RWPE2 (cell line): ENCODE measurements around the gene LRRC8B.

Experiments used
- ATAC-seq: fragments of 200-7000 bp; cut with Tn5 transposase; 3 replicates; pipeline ENCODE4 v1.9.1; 2021; ENCODE audit warnings: low read depth
- DNase-seq: peaks from one replicate; pipeline ENCODE4 v3.0.0-alpha.2; 2020; ENCODE audit warnings: low spot score
- H3K27ac ChIP-seq: fragments of 450-650 bp; 2 replicates; pipeline ENCODE4 v1.5.1; 2017; ENCODE audit warnings: mild to moderate bottlenecking; ENCODE audit not compliant: poor library complexity, severe bottlenecking
- H3K27me3 ChIP-seq: fragments of 250-450 bp; sonication (Bioruptor Pico); 2 replicates; pipeline ENCODE4 v1.5.1; 2021; ENCODE audit warnings: mild to moderate bottlenecking, moderate library complexity; ENCODE audit not compliant: insufficient read depth, poor library complexity, severe bottlenecking
- H3K36me3 ChIP-seq: fragments of 250-450 bp; sonication (Bioruptor Pico); 2 replicates; pipeline ENCODE4 v1.5.1; 2020; ENCODE audit warnings: low read depth, mild to moderate bottlenecking, moderate library complexity
- H3K4me1 ChIP-seq: fragments of 250-450 bp; sonication (Bioruptor Pico); 2 replicates; pipeline ENCODE4 v1.5.1; 2021; ENCODE audit warnings: mild to moderate bottlenecking, moderate library complexity; ENCODE audit not compliant: insufficient read depth, poor library complexity, severe bottlenecking
- H3K4me3 ChIP-seq: fragments of 250-450 bp; sonication (Bioruptor Pico); 2 replicates; pipeline ENCODE4 v1.5.1; 2021; ENCODE audit warnings: mild to moderate bottlenecking, moderate library complexity; ENCODE audit not compliant: severe bottlenecking
- H3K9me3 ChIP-seq: fragments of 250-450 bp; sonication (Bioruptor Pico); 2 replicates; pipeline ENCODE4 v1.5.1; 2021; ENCODE audit warnings: mild to moderate bottlenecking, moderate library complexity; ENCODE audit not compliant: severe bottlenecking
- TF ChIP-seq, protein P1 (sequence below): fragments of 450-650 bp; IDR thresholded peaks from one replicate; pipeline ENCODE4 v1.5.1; 2017; ENCODE audit warnings: mild to moderate bottlenecking, moderate library complexity; ENCODE audit not compliant: poor library complexity, severe bottlenecking

Gene LRRC8B

GRCh38 chr1:89546934-89547562, 22.4 kb downstream of the LRRC8B start:
- Histone ChIP-seq H3K4me1 (peaks cover 45% of the 10 kb centered on the region), H3K27ac (peak overlapping the region; percentile 58), H3K4me3 (no peak overlapping the region), H3K9me3 (no peaks in the 10 kb centered on the region), H3K27me3 (no peaks in the 10 kb centered on the region), H3K36me3 (no peaks in the 10 kb centered on the region)
- no peak for DNase-seq
- no peak; the same call in 2 of the 3 replicates for ATAC-seq
- TF ChIP-seq, protein P1, sequence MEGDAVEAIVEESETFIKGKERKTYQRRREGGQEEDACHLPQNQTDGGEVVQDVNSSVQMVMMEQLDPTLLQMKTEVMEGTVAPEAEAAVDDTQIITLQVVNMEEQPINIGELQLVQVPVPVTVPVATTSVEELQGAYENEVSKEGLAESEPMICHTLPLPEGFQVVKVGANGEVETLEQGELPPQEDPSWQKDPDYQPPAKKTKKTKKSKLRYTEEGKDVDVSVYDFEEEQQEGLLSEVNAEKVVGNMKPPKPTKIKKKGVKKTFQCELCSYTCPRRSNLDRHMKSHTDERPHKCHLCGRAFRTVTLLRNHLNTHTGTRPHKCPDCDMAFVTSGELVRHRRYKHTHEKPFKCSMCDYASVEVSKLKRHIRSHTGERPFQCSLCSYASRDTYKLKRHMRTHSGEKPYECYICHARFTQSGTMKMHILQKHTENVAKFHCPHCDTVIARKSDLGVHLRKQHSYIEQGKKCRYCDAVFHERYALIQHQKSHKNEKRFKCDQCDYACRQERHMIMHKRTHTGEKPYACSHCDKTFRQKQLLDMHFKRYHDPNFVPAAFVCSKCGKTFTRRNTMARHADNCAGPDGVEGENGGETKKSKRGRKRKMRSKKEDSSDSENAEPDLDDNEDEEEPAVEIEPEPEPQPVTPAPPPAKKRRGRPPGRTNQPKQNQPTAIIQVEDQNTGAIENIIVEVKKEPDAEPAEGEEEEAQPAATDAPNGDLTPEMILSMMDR: no peak

DNA sequence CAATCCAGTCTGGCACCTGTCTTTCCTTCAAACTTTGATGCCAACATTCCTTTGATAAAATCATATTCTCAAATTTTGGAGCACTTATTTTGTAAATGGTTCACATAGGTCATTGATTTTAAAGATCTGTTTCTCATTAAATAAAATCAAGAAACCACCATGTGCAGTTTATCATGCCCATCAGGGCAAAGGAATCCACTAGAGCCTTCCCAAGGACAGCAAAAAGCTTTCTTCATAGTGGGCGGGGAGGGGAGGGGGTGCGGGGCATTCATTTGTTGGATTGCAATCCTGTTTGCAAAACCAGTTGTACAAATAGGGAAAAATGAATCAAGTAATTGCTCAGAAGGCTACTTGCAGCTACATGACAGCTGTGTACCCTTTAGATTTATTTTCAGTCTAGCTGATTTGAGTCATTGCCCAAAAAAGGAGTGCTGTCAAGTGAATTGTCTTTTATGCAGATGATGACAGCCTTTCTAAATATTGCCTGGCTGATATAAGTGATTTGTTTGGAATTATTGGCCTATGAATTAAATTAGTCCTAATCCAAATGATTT, 23.0 kb downstream of the LRRC8B start:
- Histone ChIP-seq H3K36me3 (no peaks in the 10 kb centered on the region), H3K4me1 (peaks cover 51% of the 10 kb centered on the region), H3K27me3 (no peaks in the 10 kb centered on the region), H3K9me3 (no peaks in the 10 kb centered on the region), H3K27ac (peak overlapping the region; percentile 58), H3K4me3 (no peak overlapping the region)
- ATAC-seq (peak; percentile 88), DNase-seq (peak; percentile 75)
- TF ChIP-seq, protein P1: no peak

DNA sequence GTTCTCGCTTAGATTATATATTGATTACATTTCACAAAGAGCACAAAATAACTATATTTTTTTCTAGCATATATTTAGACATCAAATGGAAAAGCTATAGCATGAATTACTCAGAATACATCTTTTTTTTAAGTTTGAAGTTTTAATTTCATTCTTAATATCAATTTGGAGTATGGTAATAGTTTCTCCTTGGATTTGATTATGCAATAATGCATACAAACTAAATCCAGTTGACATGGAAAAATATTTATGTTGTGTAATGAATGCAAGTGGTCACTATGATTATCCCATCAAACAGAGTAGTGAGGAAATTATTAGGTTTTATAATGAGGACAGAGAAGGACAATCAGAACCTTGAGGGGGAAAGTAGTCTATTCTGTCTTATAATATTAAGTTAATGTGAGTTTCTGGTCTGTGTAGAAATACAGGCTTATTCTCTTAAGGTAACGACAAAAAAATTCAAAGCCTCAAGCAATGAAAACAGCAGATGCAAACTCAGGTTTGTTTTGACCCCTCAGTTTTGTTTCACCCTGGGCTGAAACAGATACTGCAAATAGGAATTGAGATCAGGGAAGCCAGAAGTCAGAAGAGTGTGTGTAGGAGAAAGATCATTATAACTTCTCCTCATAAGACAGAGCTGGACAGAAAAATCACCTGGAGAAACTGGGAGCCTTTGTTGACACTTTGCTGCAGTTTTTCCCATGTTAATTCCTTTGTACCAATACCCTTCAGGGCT, 23.7 kb downstream of the LRRC8B start:
- Histone ChIP-seq H3K27ac (peak overlapping the region; percentile 58), H3K27me3 (no peaks in the 10 kb centered on the region), H3K4me1 (peaks cover 57% of the 10 kb centered on the region), H3K9me3 (no peaks in the 10 kb centered on the region), H3K36me3 (no peaks in the 10 kb centered on the region), H3K4me3 (no peak overlapping the region)
- TF ChIP-seq, protein P1: no peak
- DNase-seq: no peak
- no peak for ATAC-seq

DNA sequence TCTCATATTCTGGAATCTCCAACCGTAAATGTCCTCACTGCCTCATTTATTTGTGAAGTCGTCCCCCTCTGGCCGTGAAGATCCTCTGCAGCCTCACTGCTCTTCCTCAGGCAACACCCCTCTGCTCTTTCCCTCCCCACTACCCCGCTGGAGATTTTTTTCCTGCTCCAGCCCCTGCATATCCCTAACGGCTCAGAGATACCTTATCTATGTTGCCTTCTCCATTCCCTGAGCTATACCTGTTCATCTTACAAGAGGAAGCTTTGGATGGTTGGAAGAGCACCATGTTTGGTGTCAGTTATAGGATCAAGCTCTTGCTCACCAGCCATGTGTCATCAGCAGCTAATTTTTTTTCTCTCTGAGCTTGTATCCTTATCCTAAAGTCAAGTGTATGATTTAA, 26.4 kb downstream of the LRRC8B start:
- Histone ChIP-seq H3K4me1 (peaks cover 44% of the 10 kb centered on the region), H3K9me3 (no peaks in the 10 kb centered on the region), H3K27me3 (no peaks in the 10 kb centered on the region), H3K27ac (no peak overlapping the region), H3K36me3 (no peaks in the 10 kb centered on the region), H3K4me3 (no peak overlapping the region)
- ATAC-seq (no peak), DNase-seq (no peak)
- TF ChIP-seq, protein P1: no peak
